HepG2 (cell line): Measurements from ENCODE around the gene SETD1A. TPM values are rescaled to one million over a fixed set of nuclear protein-coding genes. Genes with fewer than 3 reads are reported as not detected.

Experiments
- AGO2 ChIP-seq: fragments of 200-400 bp; formaldehyde crosslinking; optimal IDR thresholded peaks from 2 replicates; pipeline ENCODE3; 2017; ENCODE audit warnings: mild to moderate bottlenecking, low read depth, low read length, moderate library complexity
- ATRX ChIP-seq: sonication (generic); formaldehyde crosslinking; IDR thresholded peaks from 2 replicates; pipeline ENCODE4 v1.4.0; 2020; ENCODE audit warnings: missing genetic modification reagents, borderline replicate concordance
- BORCS8-MEF2B ChIP-seq: sonication (generic); formaldehyde crosslinking; IDR thresholded peaks from 2 replicates; pipeline ENCODE4 v1.8.0; 2022; ENCODE audit warnings: mild to moderate bottlenecking, missing genetic modification reagents
- HDAC2 ChIP-seq: sonication (generic); formaldehyde crosslinking; IDR thresholded peaks from 2 replicates; pipeline ENCODE4 v1.4.0; 2020; ENCODE audit warnings: missing genetic modification reagents
- HNRNPL ChIP-seq: fragments of 200-400 bp; formaldehyde crosslinking; IDR thresholded peaks from 2 replicates; pipeline ENCODE4 v1.6.1; 2017; ENCODE audit warnings: mild to moderate bottlenecking, low read depth, low read length
- NCOR1 ChIP-seq: fragments of 200-600 bp; sonication (generic); IDR thresholded peaks from 2 replicates; pipeline ENCODE4 v1.7.0; 2017; ENCODE audit warnings: antibody characterized with exemption, low read length, borderline replicate concordance
- NFYB ChIP-seq: sonication (generic); formaldehyde crosslinking; IDR thresholded peaks from 2 replicates; pipeline ENCODE4 v1.4.0; 2020; ENCODE audit warnings: missing genetic modification reagents
- NR2F1 ChIP-seq, 2 experiments: fragments of 450-650 bp in 1 of 2; formaldehyde crosslinking in 1 of 2; IDR thresholded peaks; 2 replicates each; pipeline versions ENCODE4 v1.5.0 to v1.6.1; 2016 to 2020; ENCODE audit warnings: mild to moderate bottlenecking in 1 of 2, missing compliant biosample characterization in 1 of 2, missing genetic modification reagents in 1 of 2, moderate library complexity in 1 of 2
- PPARG ChIP-seq: conservative IDR thresholded peaks from 2 replicates; pipeline ENCODE4 v1.6.1; 2016; ENCODE audit warnings: missing biosample characterization, missing genetic modification reagents
- RARA ChIP-seq: IDR thresholded peaks from 2 replicates; pipeline ENCODE4 v1.6.1; 2016; ENCODE audit warnings: missing genetic modification reagents, missing compliant biosample characterization
- REPIN1 ChIP-seq: sonication (generic); formaldehyde crosslinking; IDR thresholded peaks from 2 replicates; pipeline ENCODE4 v1.8.0; 2022; ENCODE audit warnings: missing genetic modification reagents, low read depth, mild to moderate bottlenecking, borderline replicate concordance
- SRSF9 ChIP-seq: fragments of 200-400 bp; formaldehyde crosslinking; IDR thresholded peaks from 2 replicates; pipeline ENCODE4 v1.6.1; 2018; ENCODE audit warnings: borderline replicate concordance, mild to moderate bottlenecking, low read depth, low read length; ENCODE audit not compliant: insufficient read depth, poor library complexity, severe bottlenecking
- ZBTB34 ChIP-seq: sonication (generic); formaldehyde crosslinking; IDR thresholded peaks from 2 replicates; pipeline ENCODE4 v1.8.0; 2022; ENCODE audit warnings: mild to moderate bottlenecking, missing genetic modification reagents
- ZNF275 ChIP-seq: sonication (generic); formaldehyde crosslinking; IDR thresholded peaks from 2 replicates; pipeline ENCODE4 v1.8.0; 2022; ENCODE audit warnings: missing genetic modification reagents, mild to moderate bottlenecking, inconsistent platforms, borderline replicate concordance
- ZNF3 ChIP-seq: IDR thresholded peaks from 2 replicates; pipeline ENCODE4 v1.7.0; 2017; ENCODE audit warnings: inconsistent platforms
- ZNF354B ChIP-seq: sonication (generic); formaldehyde crosslinking; IDR thresholded peaks from 2 replicates; pipeline ENCODE4 v1.8.0; 2022; ENCODE audit warnings: mild to moderate bottlenecking, missing genetic modification reagents
- ZNF431 ChIP-seq: sonication (generic); formaldehyde crosslinking; IDR thresholded peaks from 2 replicates; pipeline ENCODE4 v1.9.0; 2022; ENCODE audit warnings: missing genetic modification reagents, low read depth, mild to moderate bottlenecking, borderline replicate concordance
- ZNF44 ChIP-seq: sonication (generic); formaldehyde crosslinking; IDR thresholded peaks from 2 replicates; pipeline ENCODE4 v1.5.1; 2020; ENCODE audit warnings: mild to moderate bottlenecking, missing genetic modification reagents
- ZNF615 ChIP-seq: sonication (generic); formaldehyde crosslinking; IDR thresholded peaks from 2 replicates; pipeline ENCODE4 v1.5.0; 2020; ENCODE audit warnings: mild to moderate bottlenecking, missing genetic modification reagents, borderline replicate concordance
- ZNF629 ChIP-seq: sonication (generic); formaldehyde crosslinking; conservative IDR thresholded peaks from 2 replicates; pipeline ENCODE4 v1.5.0; 2020; ENCODE audit warnings: missing genetic modification reagents
- ZNF772 ChIP-seq: sonication (generic); formaldehyde crosslinking; IDR thresholded peaks from 2 replicates; pipeline ENCODE4 v1.5.0; 2020; ENCODE audit warnings: mild to moderate bottlenecking, missing genetic modification reagents
- ZSCAN20 ChIP-seq: sonication (generic); formaldehyde crosslinking; IDR thresholded peaks from 2 replicates; pipeline ENCODE4 v1.4.0; 2020; ENCODE audit warnings: missing genetic modification reagents, mild to moderate bottlenecking, borderline replicate concordance
- ZSCAN5A ChIP-seq: sonication (generic); formaldehyde crosslinking; IDR thresholded peaks from 2 replicates; pipeline ENCODE4 v1.8.0; 2022; ENCODE audit warnings: mild to moderate bottlenecking, missing genetic modification reagents, borderline replicate concordance
- ZUFSP ChIP-seq: sonication (generic); formaldehyde crosslinking; IDR thresholded peaks from 2 replicates; pipeline ENCODE4 v1.9.0; 2021; ENCODE audit warnings: missing genetic modification reagents, mild to moderate bottlenecking, borderline replicate concordance
- polyA plus RNA-seq, 8 experiments: library from polyadenylated mRNA; depleted of rRNA in 3 of 8; stranded (reverse) in 7 of 8; unstranded in 1 of 8; fragments of >200 nt; fragmentation: Illumina TruSeq in 4 of 8; extraction: Trizol in 4 of 8; gene quantifications; 2 replicates each; pipeline versions ENCODE4 v1.2.1 to v1.2.3, GENCODE V29; 2011 to 2016; ENCODE audit warnings: low read depth in 4 of 8, missing spikeins in 1 of 8, mixed read lengths in 1 of 8; ENCODE audit not compliant: insufficient read depth in 1 of 8
- total RNA-seq, 5 experiments: library from RNA; depleted of rRNA; stranded (reverse); fragments of >200 nt; fragmentation: Illumina TruSeq; extraction: Trizol; gene quantifications; 2 replicates each; pipeline ENCODE4 v1.2.3, GENCODE V29; 2016; ENCODE audit warnings: low read depth in 1 of 5

Gene SETD1A
- total and polyA plus RNA-seq, 2 of the 13 experiments (the other 11 are each of a cell fraction or from before 2014, with no cell fraction given) = 3.8 to 5.6 TPM

- TF ChIP-seq HNRNPL (no peak), AGO2 (peak; percentile 39), ZBTB34 (CRISPR knock-in tag) (no peak), HDAC2 (CRISPR knock-in tag) (no peak), NFYB (CRISPR knock-in tag) (no peak), ZNF3 (CRISPR knock-in tag) (no peak), SRSF9 (no peak), ZSCAN20 (CRISPR knock-in tag) (no peak), ZNF772 (CRISPR knock-in tag) (no peak), ZNF275 (CRISPR knock-in tag) (no peak), ZNF431 (no peak), ZUFSP (CRISPR knock-in tag) (no peak), ZNF44 (no peak), NR2F1 (CRISPR knock-in tag; IDR thresholded peaks at IDR 0.05) (peak; percentile 47 to 53; a peak in 3 of 4 replicates), PPARG (CRISPR knock-in tag) (no peak), RARA (CRISPR knock-in tag) (peak; percentile 86), NCOR1 (no peak), ZNF354B (CRISPR knock-in tag) (no peak), ZNF615 (no peak), ATRX (CRISPR knock-in tag) (no peak), REPIN1 (no peak), BORCS8-MEF2B (CRISPR knock-in tag) (0 out of 2 replicates have a peak, but pooled peaks have one; percentile 1), ZSCAN5A (CRISPR knock-in tag) (no peak), ZNF629 (CRISPR knock-in tag) (no peak)
Observed at GRCh38 chr16:30986129-30986991, 28.8 kb downstream of the SETD1A start (continued).
